HG03575 (cell line): ENCODE measurements around the gene POC1A.

Source experiments
- ATAC-seq: cut with Tn5 transposase; IDR thresholded peaks from one replicate; pipeline ENCODE4 v1.9.1; 2021; ENCODE audit not compliant: unreplicated experiment, insufficient number of reproducible peaks, low FRiP score; ENCODE audit errors: extremely low read depth

The POC1A gene

DNA sequence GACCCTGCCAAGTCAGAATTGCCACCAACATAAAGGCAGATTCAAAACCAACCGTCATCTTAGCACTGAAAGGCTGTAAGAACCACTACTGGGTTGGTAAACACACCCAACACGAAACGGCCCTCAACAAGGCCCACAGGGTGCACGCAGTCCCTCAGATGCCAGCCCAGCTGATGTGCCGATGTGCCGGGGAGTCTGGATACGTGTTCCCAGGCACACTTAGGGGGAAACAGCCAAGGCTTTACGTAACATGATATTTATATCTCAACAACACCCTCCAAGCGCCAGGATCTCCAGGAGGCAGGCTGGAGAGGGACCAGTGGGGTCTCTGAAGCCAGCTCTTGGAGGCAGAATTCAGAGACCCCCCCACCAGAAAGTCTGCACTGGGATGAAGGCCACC, 14.2 kb downstream of the POC1A start:
- ATAC-seq, result no peak

DNA sequence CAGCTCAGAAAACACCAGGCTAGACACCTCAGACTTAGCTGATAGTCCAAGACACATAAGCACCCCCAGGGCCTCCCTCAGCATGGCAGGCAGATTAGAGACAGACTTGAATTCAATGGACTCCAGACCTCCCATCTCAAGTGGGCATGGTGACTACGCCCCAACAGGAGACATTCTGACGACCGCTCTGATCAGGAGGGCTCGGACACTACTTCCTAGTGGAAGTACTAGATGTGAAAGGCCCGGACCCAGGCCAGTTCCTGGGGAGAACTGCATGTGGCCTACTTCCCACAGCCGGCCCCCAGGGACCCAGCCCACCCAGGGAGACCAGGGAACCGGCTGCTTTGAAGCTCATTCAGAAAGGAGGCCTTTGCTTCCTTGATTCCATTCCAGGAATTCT, 16.9 kb downstream of the POC1A start:
- ATAC-seq, result no peak

- ATAC-seq, result no peak
Observed at GRCh38 chr3:52136513-52136912, 17.7 kb downstream of the POC1A start.

DNA sequence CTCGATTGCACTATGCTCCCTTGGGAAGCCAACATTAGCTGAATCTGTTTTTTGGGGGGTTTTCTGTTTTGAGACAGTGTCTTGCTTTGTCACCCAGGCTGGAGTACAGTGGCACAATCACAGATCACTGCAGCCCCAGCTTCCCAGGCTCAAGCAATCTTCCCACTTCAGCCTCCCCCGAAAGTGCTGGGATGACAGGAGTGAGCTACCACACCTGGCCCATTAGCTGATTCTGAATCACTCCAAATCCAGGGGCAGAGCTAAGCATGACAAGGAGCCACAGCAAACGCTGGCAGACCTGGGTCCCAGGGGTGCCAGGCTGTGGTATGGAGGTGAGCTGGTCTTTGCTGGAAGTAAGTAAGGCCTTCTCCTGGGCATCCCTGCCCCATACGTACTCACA, 18.9 kb downstream of the POC1A start:
- ATAC-seq, result no peak

DNA sequence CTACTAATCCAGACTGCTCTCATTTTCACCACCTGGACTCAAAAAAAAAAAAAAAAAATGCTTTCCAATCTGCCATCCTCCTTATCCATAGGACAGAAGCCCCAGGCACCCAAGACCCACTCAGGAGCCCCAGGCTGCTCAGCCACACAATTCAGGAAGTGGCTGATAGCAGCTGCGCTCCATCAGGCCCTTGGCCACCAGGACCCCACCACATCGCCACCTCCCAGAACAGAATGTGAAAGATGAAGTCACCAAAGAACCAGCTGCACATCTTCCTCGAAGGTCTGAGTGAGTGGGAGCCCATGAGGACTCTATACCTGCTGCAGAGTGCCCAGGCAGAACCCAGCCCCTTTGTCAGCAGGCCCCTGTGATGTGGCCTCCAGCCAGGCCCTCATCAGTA, 19.5 kb downstream of the POC1A start:
- no peak for ATAC-seq

- no peak for ATAC-seq
Observed at GRCh38 chr3:52132930-52133329, 21.3 kb downstream of the POC1A start.

DNA sequence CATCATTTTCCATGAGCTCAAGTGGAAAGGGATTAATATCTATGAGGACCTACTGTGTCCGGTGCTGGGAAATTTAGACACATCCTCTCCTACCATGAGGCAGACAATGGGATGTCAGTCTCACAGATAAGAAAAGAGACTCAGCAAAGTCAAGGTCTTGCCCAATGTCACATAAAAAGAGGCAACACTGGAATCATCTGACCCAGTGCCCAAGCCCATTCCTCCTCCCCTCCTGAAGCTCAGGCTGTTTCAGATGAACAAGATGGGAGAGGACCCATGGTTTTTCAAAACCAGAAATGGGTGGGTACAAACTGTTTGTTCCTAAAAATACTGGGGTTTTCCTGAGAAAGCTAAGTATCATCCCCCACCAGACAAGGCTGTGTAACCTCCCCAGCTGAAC, 22.2 kb downstream of the POC1A start:
- ATAC-seq, result no peak

GRCh38 chr3:52130966-52131622, 23.1 kb downstream of the POC1A start:
- no peak for ATAC-seq

- no peak for ATAC-seq
Observed at GRCh38 chr3:52128118-52128683, 26.0 kb downstream of the POC1A start.

GRCh38 chr3:52126500-52126899, 27.7 kb downstream of the POC1A start:
- ATAC-seq, result no peak

DNA sequence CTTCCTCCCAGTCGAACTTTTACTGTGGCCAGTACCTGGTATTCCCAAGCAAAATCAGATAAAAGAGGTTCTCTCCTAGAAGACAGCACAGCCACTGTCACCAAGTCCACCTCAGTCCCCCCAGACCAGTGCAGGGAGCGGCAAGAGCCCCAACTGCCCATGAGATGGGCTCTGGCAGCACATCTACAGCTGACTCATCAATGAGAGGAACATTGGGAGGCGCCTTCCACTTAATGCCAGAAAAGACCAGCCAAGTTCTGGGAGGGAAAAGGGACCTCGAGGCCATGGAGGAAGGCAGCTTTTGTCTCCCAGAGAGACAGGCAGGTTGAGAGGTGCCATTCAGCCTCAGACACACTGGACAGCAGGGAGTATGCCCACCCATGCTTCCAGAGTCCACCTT, 28.2 kb downstream of the POC1A start:
- no peak for ATAC-seq

- no peak for ATAC-seq
Observed at GRCh38 chr3:52124766-52125165, 29.5 kb downstream of the POC1A start.

GRCh38 chr3:52124126-52124525, 30.1 kb downstream of the POC1A start:
- ATAC-seq, result no peak

DNA sequence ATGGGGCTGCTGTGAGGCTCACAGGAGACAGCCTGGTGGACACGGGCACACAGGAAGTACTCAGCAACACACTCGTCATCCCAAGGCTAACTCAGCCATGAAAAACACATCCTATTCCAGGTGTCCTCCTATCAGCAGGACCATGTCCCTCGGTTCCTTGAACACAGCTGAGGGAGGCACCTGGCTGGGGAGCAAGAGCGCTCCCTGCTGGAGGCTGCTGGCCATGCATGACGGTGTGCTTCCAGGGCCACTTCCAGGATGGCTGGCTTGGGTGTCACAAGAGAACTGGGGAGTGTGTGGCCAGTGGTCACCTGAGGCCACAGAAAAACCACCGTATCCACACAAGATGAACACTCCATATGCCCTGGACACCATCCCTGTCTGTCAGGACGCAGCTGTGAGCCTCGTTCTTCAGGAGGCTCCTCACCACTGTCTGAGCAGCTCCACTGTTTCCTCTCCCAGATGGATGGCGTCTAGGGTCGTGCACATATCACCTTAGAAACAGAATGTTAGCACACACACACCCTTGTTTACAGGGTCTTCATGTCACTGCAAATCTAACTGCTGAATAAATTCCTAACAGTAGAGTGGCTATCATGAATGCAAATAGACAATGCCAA, 31.0 kb downstream of the POC1A start:
- no peak for ATAC-seq

- no peak for ATAC-seq
Observed at GRCh38 chr3:52122491-52122890, 31.7 kb downstream of the POC1A start.

GRCh38 chr3:52121813-52122212, 32.4 kb downstream of the POC1A start:
- no peak for ATAC-seq

- no peak for ATAC-seq
Observed at GRCh38 chr3:52121464-52121805, 32.8 kb downstream of the POC1A start.

DNA sequence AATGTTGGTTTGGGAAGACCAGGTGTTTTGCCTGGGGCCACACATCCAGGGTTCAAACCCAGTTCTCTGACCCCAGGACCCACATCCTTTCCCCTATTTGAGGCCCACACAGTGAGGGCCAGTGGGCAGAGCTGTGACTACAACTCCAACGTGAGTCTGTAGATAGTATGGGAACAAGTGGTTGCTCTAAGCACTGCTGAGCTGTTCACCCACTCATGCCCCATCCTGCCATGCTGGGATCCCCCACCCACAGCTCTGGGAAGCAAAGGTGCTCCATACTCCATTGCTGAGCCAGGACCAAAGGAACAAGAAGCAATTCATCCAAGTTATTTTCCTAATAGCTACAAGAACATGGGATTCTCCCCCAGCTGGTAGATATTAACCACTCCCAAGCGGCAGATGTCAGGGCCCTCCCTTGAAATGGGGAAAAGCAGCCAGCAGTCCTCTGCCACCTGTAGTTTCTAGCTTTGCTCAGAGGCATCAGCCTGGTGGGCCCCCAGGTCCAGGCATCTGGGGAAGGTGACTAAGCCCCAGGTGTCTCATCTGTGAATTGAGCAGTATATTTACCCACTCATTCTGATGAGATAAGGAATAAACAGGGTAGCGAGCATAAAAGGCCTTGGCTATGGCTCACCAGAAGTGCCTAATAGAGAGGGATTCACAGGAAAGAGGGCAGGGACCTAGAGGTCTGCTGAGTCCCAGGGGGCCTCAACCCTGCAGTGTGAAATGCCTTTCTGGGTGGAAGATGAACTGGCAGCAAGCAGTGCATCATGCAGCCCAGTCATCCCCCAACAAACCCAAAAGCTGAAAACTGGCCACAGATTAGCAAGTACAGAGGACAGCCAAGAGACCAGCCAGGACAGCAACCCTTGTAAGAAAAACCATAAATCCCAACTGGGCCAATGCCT, 33.4 kb downstream of the POC1A start:
- ATAC-seq, result no peak

GRCh38 chr3:52119826-52120225, 34.4 kb downstream of the POC1A start:
- ATAC-seq, result no peak

DNA sequence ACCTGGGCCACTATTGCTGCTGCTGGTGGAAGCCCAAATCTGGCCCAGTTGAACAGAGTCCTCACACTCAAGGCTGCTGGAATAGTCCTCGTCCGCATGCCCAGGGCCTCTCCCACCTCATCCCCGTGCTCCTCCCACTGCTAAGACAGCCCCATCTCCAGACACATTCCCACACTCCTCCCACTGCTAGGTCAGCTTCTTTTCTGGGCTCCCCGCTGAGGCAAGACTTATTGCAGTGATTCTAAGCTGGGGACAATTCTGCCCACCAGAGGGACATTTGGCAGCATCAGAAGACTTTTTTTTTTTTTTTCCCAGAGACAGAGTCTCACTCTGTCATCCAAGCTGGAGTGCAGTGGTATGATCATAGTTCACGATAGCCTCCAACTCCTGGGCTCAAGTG, 35.1 kb downstream of the POC1A start:
- no peak for ATAC-seq
